GM23338 (cell line): ENCODE results near the gene NEUROD1. TPM values are rescaled to one million over a fixed set of nuclear protein-coding genes. Genes with fewer than 3 reads are reported as not detected.

Source experiments
- ATAC-seq: fragments of 200-7000 bp; cut with Tn5 transposase; 3 replicates; pipeline ENCODE4 v1.9.1; 2020
- DNase-seq: peaks from one replicate; pipeline ENCODE4 v3.0.0-alpha.2; 2015; ENCODE audit warnings: low spot score
- H2AFZ ChIP-seq: fragments of 200-600 bp; sonication (generic); 2 replicates; pipeline ENCODE4 v1.8.0; 2016; ENCODE audit warnings: antibody characterized with exemption, mild to moderate bottlenecking, moderate library complexity
- H3F3A ChIP-seq: fragments of 200-600 bp; sonication (generic); replicated peaks from 2 replicates; pipeline ENCODE4 v1.8.0; 2017; ENCODE audit warnings: antibody characterized with exemption, mixed run types, low read depth
- H3K27ac ChIP-seq: fragments of 200-600 bp; sonication (generic); 2 replicates; pipeline ENCODE4 v1.6.1; 2016; ENCODE audit warnings: low read depth
- H3K27me3 ChIP-seq: fragments of 200-600 bp; sonication (generic); 2 replicates; pipeline ENCODE4 v1.8.0; 2016; ENCODE audit warnings: mild to moderate bottlenecking, mixed run types, moderate library complexity; ENCODE audit not compliant: insufficient read depth
- H3K36me3 ChIP-seq: fragments of 200-600 bp; sonication (generic); 2 replicates; pipeline ENCODE4 v1.8.0; 2016; ENCODE audit warnings: mild to moderate bottlenecking; ENCODE audit not compliant: insufficient read depth
- H3K4me1 ChIP-seq: fragments of 200-600 bp; sonication (generic); 2 replicates; pipeline ENCODE4 v1.8.0; 2016; ENCODE audit warnings: mild to moderate bottlenecking, moderate library complexity; ENCODE audit not compliant: insufficient read depth
- H3K4me2 ChIP-seq: fragments of 200-600 bp; sonication (generic); 2 replicates; pipeline ENCODE4 v1.7.1; 2017; ENCODE audit warnings: mixed run types
- H3K4me3 ChIP-seq: fragments of 200-600 bp; sonication (generic); 2 replicates; pipeline ENCODE4 v1.6.1; 2016; ENCODE audit warnings: mixed run types
- H3K79me2 ChIP-seq: fragments of 200-600 bp; sonication (generic); replicated peaks from 2 replicates; pipeline ENCODE4 v1.8.0; 2017; ENCODE audit warnings: mild to moderate bottlenecking; ENCODE audit not compliant: insufficient read depth
- H3K9me2 ChIP-seq: fragments of 200-600 bp; sonication (generic); 2 replicates; pipeline ENCODE4 v1.8.0; 2017; ENCODE audit not compliant: insufficient read depth
- H4K20me1 ChIP-seq: fragments of 200-600 bp; sonication (generic); replicated peaks from 2 replicates; pipeline ENCODE4 v1.8.0; 2017; ENCODE audit warnings: mild to moderate bottlenecking; ENCODE audit not compliant: insufficient read depth
- H3K27ac Mint-ChIP-seq: 2 replicates; pipeline ENCODE4 v1.8.0; 2020; ENCODE audit warnings: inconsistent platforms, mild to moderate bottlenecking, moderate library complexity, mixed read lengths
- H3K27me3 Mint-ChIP-seq: 3 replicates; pipeline ENCODE4 v1.8.0; 2022; ENCODE audit warnings: low read depth, mild to moderate bottlenecking, moderate library complexity, mixed read lengths, inconsistent platforms; ENCODE audit not compliant: insufficient read depth, poor library complexity
- H3K36me3 Mint-ChIP-seq: 3 replicates; pipeline ENCODE4 v1.8.0; 2021; ENCODE audit warnings: low read depth, mild to moderate bottlenecking, inconsistent platforms, moderate library complexity, mixed read lengths
- H3K4me1 Mint-ChIP-seq: 3 replicates; pipeline ENCODE4 v1.8.0; 2020; ENCODE audit warnings: mild to moderate bottlenecking, inconsistent platforms, mixed read lengths
- H3K4me3 Mint-ChIP-seq: 3 replicates; pipeline ENCODE4 v1.8.0; 2021; ENCODE audit warnings: moderate library complexity, mild to moderate bottlenecking, inconsistent platforms, mixed read lengths
- H3K9me3 Mint-ChIP-seq: 3 replicates; pipeline ENCODE4 v1.8.0; 2020; ENCODE audit warnings: moderate library complexity, mild to moderate bottlenecking, inconsistent platforms, mixed read lengths
- CREB1 ChIP-seq: fragments of 250-450 bp; sonication (Bioruptor Pico); IDR thresholded peaks from 2 replicates; pipeline ENCODE4 v1.5.0; 2020; ENCODE audit warnings: low read depth, mild to moderate bottlenecking, moderate library complexity
- ETS1 ChIP-seq: IDR thresholded peaks from 2 replicates; pipeline ENCODE4 v1.6.1; 2016; ENCODE audit warnings: antibody characterized with exemption
- EZH2 ChIP-seq: fragments of 200-600 bp; sonication (generic); IDR thresholded peaks from one replicate; pipeline ENCODE4 v1.8.0; 2017; ENCODE audit warnings: antibody characterized with exemption, mild to moderate bottlenecking, low read depth; ENCODE audit not compliant: unreplicated experiment
- JUNB ChIP-seq: IDR thresholded peaks from one replicate; pipeline ENCODE4 v1.6.1; 2016; ENCODE audit warnings: antibody characterized with exemption; ENCODE audit not compliant: unreplicated experiment
- NANOG ChIP-seq: IDR thresholded peaks from 2 replicates; pipeline ENCODE4 v1.6.1; 2016; ENCODE audit warnings: antibody characterized with exemption, borderline replicate concordance
- REST ChIP-seq: IDR thresholded peaks from one replicate; pipeline ENCODE4 v1.6.1; 2018; ENCODE audit warnings: antibody characterized with exemption; ENCODE audit not compliant: unreplicated experiment
- ZNF114 ChIP-seq: fragments of 250-450 bp; sonication (Bioruptor Pico); IDR thresholded peaks from 2 replicates; pipeline ENCODE4 v1.5.0; 2020; ENCODE audit warnings: mild to moderate bottlenecking, moderate library complexity
- ZNF331 ChIP-seq: fragments of 250-450 bp; sonication (Bioruptor Pico); IDR thresholded peaks from 2 replicates; pipeline ENCODE4 v1.5.0; 2020; ENCODE audit warnings: low read depth, mild to moderate bottlenecking, moderate library complexity
- ZNF462 ChIP-seq: fragments of 250-450 bp; sonication (Bioruptor Pico); IDR thresholded peaks from 2 replicates; pipeline ENCODE4 v1.5.0; 2020; ENCODE audit warnings: mild to moderate bottlenecking, moderate library complexity
- polyA plus RNA-seq: library from polyadenylated mRNA; unstranded; fragments of >200 nt; fragmentation: Nextera tagmentation; extraction: Ambion mirVana; gene quantifications from 2 replicates; pipeline ENCODE4 v1.2.1, GENCODE V29; 2016
- total RNA-seq: library from RNA; depleted of rRNA; stranded (reverse); fragments of >200 nt; shearing (Covaris generic); gene quantifications from 2 replicates; pipeline ENCODE4 v1.2.3, GENCODE V29; 2014
- TF ChIP-seq, protein P1 (sequence below), 2 experiments: fragments of 200-600 bp in 1 of 2; sonication (generic) in 1 of 2; conservative IDR thresholded peaks; 2 replicates each; pipeline versions ENCODE4 v1.5.1 to v1.6.1; 2016 to 2017; ENCODE audit warnings: antibody characterized with exemption in 2 of 2, low read depth in 2 of 2, mild to moderate bottlenecking in 2 of 2, moderate library complexity in 1 of 2

The NEUROD1 gene
- total and polyA plus RNA-seq, 2 experiments from 2014 or later = not detected

DNA sequence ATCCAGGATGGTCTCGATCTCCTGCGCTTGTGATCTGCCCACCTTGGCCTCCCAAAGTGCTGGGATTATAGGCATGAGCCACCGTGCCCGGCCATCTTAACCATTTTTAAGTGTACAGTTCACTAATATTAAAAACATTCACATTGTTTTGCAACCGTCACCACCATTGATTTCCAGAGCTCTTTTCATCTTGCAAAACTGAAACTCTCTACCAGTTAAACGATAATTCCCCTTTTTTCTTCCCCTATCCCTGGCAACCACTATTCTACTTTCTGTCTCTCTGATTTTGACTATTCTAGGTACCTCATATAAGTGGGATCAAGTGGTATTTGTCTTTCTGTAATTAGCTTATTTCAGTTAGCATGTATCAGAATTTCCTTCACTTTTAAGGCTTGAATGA is 16.8 kb upstream of the NEUROD1 start:
- Histone ChIP-seq H3K4me2 (no peak overlapping the region), H2AFZ (no peak overlapping the region), H3F3A (no peaks in the 10 kb centered on the region), H3K4me3 (no peak overlapping the region), H3K9me2 (no peaks in the 10 kb centered on the region), H3K4me1 (no peaks in the 10 kb centered on the region), H3K36me3 (no peaks in the 10 kb centered on the region), H3K27me3 (no peaks in the 10 kb centered on the region), H3K79me2 (no peaks in the 10 kb centered on the region), H3K27ac (no peak overlapping the region), H4K20me1 (no peaks in the 10 kb centered on the region)
- Mint-ChIP-seq H3K4me3 (no peak overlapping the region), H3K4me1 (no peaks in the 10 kb centered on the region), H3K27ac (no peak overlapping the region), H3K36me3 (no peaks in the 10 kb centered on the region), H3K27me3 (peaks cover 3% of the 10 kb centered on the region), H3K9me3 (peaks cover 3% of the 10 kb centered on the region; the same call in 1 of the 3 replicates)
- no peak for ATAC-seq
- no peak for DNase-seq
- no peak for TF ChIP-seq JUNB
- TF ChIP-seq EZH2 = no peak
- no peak for TF ChIP-seq NANOG
- no peak for TF ChIP-seq ZNF331 (CRISPR knock-in tag)
- no peak for TF ChIP-seq ETS1

- Histone ChIP-seq H3K27me3 (peaks cover 9% of the 10 kb centered on the region; the same call in 1 of the 2 replicates), H3K9me2 (no peaks in the 10 kb centered on the region), H3K27ac (no peak overlapping the region), H3K4me3 (no peak overlapping the region), H3K4me2 (no peak overlapping the region), H4K20me1 (no peaks in the 10 kb centered on the region), H3K4me1 (no peaks in the 10 kb centered on the region), H3K36me3 (no peaks in the 10 kb centered on the region), H3F3A (no peaks in the 10 kb centered on the region), H2AFZ (no peak overlapping the region), H3K79me2 (no peaks in the 10 kb centered on the region)
- Mint-ChIP-seq H3K9me3 (no peaks in the 10 kb centered on the region), H3K27ac (no peak overlapping the region), H3K36me3 (no peaks in the 10 kb centered on the region), H3K27me3 (no peaks in the 10 kb centered on the region), H3K4me1 (peaks cover 2% of the 10 kb centered on the region; the same call in 2 of the 3 replicates), H3K4me3 (no peak overlapping the region)
- DNase-seq (no peak), ATAC-seq (no peak)
- TF ChIP-seq, protein P1, sequence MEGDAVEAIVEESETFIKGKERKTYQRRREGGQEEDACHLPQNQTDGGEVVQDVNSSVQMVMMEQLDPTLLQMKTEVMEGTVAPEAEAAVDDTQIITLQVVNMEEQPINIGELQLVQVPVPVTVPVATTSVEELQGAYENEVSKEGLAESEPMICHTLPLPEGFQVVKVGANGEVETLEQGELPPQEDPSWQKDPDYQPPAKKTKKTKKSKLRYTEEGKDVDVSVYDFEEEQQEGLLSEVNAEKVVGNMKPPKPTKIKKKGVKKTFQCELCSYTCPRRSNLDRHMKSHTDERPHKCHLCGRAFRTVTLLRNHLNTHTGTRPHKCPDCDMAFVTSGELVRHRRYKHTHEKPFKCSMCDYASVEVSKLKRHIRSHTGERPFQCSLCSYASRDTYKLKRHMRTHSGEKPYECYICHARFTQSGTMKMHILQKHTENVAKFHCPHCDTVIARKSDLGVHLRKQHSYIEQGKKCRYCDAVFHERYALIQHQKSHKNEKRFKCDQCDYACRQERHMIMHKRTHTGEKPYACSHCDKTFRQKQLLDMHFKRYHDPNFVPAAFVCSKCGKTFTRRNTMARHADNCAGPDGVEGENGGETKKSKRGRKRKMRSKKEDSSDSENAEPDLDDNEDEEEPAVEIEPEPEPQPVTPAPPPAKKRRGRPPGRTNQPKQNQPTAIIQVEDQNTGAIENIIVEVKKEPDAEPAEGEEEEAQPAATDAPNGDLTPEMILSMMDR (conservative IDR thresholded peaks at IDR 0.05; ENCODE audit: low read depth in 2 of 2) = no peak
- TF ChIP-seq NANOG (no peak), ZNF462 (CRISPR knock-in tag) (no peak), JUNB (no peak), CREB1 (no peak), ZNF114 (CRISPR knock-in tag) (no peak), REST (no peak)
These were observed 14.0 kb upstream of the NEUROD1 start for GRCh38 chr2:181694271-181694670.
